NCI-H82 (cell line): Measurements from ENCODE around the gene SLC39A6.

Experiments used
- DNase-seq: peaks from one replicate; lab custom pipeline; 2025; lab: John Stamatoyannopoulos, UW

Gene SLC39A6

GRCh38 chr18:36129300-36130038 is at the start of gene SLC39A6, which contains the start of gene ELP2:
Gene SLC39A6 (minus strand): TSS chr18:36129340. CDS start chr18:36127007, 2,333 bp downstream.
Gene ELP2 (plus strand): TSS chr18:36129899. CDS start chr18:36129934, 35 bp downstream.
- peak; percentile 96 for DNase-seq

- no peak for DNase-seq
Measured at GRCh38 chr18:36177913-36178312, 48.8 kb upstream of the SLC39A6 start.

- no peak for DNase-seq
Measured at GRCh38 chr18:36176711-36177110, 47.6 kb upstream of the SLC39A6 start.

GRCh38 chr18:36176177-36176584 is 47.0 kb upstream of the SLC39A6 start:
- no peak for DNase-seq

- DNase-seq = no peak
Measured at GRCh38 chr18:36175481-36175880, 46.3 kb upstream of the SLC39A6 start.

GRCh38 chr18:36169938-36170337 is 40.8 kb upstream of the SLC39A6 start:
- DNase-seq = no peak

- peak; percentile 35 for DNase-seq
Measured at GRCh38 chr18:36168296-36168695, 39.2 kb upstream of the SLC39A6 start.

GRCh38 chr18:36167692-36168218 is 38.6 kb upstream of the SLC39A6 start:
- no peak for DNase-seq

GRCh38 chr18:36162981-36163380 is 33.8 kb upstream of the SLC39A6 start:
- no peak for DNase-seq

GRCh38 chr18:36160959-36161371 is 31.8 kb upstream of the SLC39A6 start:
- no peak for DNase-seq

GRCh38 chr18:36158266-36158867 is 29.2 kb upstream of the SLC39A6 start:
- no peak for DNase-seq

GRCh38 chr18:36157441-36157840 is 28.3 kb upstream of the SLC39A6 start:
- no peak for DNase-seq

GRCh38 chr18:36155851-36156757 is 27.0 kb upstream of the SLC39A6 start:
- DNase-seq = no peak

GRCh38 chr18:36153771-36154170 is 24.6 kb upstream of the SLC39A6 start:
- no peak for DNase-seq

- no peak for DNase-seq
Measured at GRCh38 chr18:36153203-36153602, 24.1 kb upstream of the SLC39A6 start.

GRCh38 chr18:36152781-36153180 is 23.6 kb upstream of the SLC39A6 start:
- DNase-seq = no peak

GRCh38 chr18:36149514-36150289 is 20.6 kb upstream of the SLC39A6 start:
- no peak for DNase-seq

- no peak for DNase-seq
Measured at GRCh38 chr18:36143391-36143790, 14.3 kb upstream of the SLC39A6 start.

- no peak for DNase-seq
Measured at GRCh38 chr18:36142751-36143150, 13.6 kb upstream of the SLC39A6 start.

GRCh38 chr18:36141576-36141975 is 12.4 kb upstream of the SLC39A6 start:
- DNase-seq = no peak

GRCh38 chr18:36139245-36139644 is 10.1 kb upstream of the SLC39A6 start:
- DNase-seq = no peak
